Renal cortex interstitium (tissue), 11 donors: ENCODE data around the gene NAA15. TPM values are rescaled to one million over a fixed set of nuclear protein-coding genes. Genes with fewer than 3 reads are reported as not detected.
"Not testable (repeated sequence)": the region's sequence is repeated elsewhere in the genome, so short reads cannot be mapped to it uniquely, and the experiment has no call there.

ENCODE experiments used
- DNase-seq, 11 donors: peaks; one replicate each; pipeline ENCODE4 v3.0.0-alpha.2; 2013; ENCODE audit warnings: low read depth in 9 of 11, low spot score in 4 of 11; ENCODE audit errors: extremely low read depth in 1 of 11
- polyA plus RNA-seq, 3 donors: library from polyadenylated mRNA; unstranded; fragments of 120-200 nt; gene quantifications; one replicate each; pipeline ENCODE4 v1.2.1, GENCODE V29; 2013; ENCODE audit not compliant: insufficient read length in 3 of 3

NAA15 gene
- polyA plus RNA-seq, 3 donors: 32.9 to 37.9 (median 34.5) TPM

- peak in 9 of 11 donors; percentile 5 to 38 (median 12) for DNase-seq
Observed at GRCh38 chr4:139416073-139416673, 114.9 kb downstream of the NAA15 start.

GRCh38 chr4:139419388-139419914 is 118.1 kb downstream of the NAA15 start:
- DNase-seq: peak in 9 of 11 donors; percentile 3 to 40 (median 23)

- DNase-seq: no peak
Observed at GRCh38 chr4:139420652-139421051, 119.3 kb downstream of the NAA15 start.

GRCh38 chr4:139436122-139436521 is 134.8 kb downstream of the NAA15 start:
- no peak for DNase-seq

GRCh38 chr4:139438141-139438540 is 136.8 kb downstream of the NAA15 start:
- no peak for DNase-seq

- no peak for DNase-seq
Observed at GRCh38 chr4:139441029-139441428, 139.7 kb downstream of the NAA15 start.

- DNase-seq: no peak
Observed at GRCh38 chr4:139443661-139444060, 142.4 kb downstream of the NAA15 start.

- not testable (repeated sequence) for DNase-seq
Observed at GRCh38 chr4:139444881-139445280, 143.6 kb downstream of the NAA15 start.

GRCh38 chr4:139447078-139447477 is 145.8 kb downstream of the NAA15 start:
- not testable (repeated sequence) for DNase-seq

GRCh38 chr4:139450586-139450985 is 149.3 kb downstream of the NAA15 start:
- no peak for DNase-seq

GRCh38 chr4:139451997-139452396 is 150.7 kb downstream of the NAA15 start:
- DNase-seq: no peak

- peak in 9 of 11 donors; percentile 48 to 72 (median 60) for DNase-seq
Observed at GRCh38 chr4:139453041-139453370, 151.7 kb downstream of the NAA15 start.

GRCh38 chr4:139453371-139454110 is 152.2 kb downstream of the NAA15 start:
- DNase-seq: peak; percentile 91 to 97 (median 94)

GRCh38 chr4:139454111-139455045 is 153.1 kb downstream of the NAA15 start, which contains the start of gene RAB33B:
Gene RAB33B, plus strand, starts transcription at chr4:139454121. Its CDS starts 75 bp downstream, at chr4:139454196.
- DNase-seq: peak in 6 of 11 donors; percentile 9 to 87 (median 36)

GRCh38 chr4:139455126-139455538 is 153.8 kb downstream of the NAA15 start:
- no peak for DNase-seq

- DNase-seq: no peak
Observed at GRCh38 chr4:139457318-139457717, 156.0 kb downstream of the NAA15 start.

GRCh38 chr4:139458543-139458942 is 157.2 kb downstream of the NAA15 start:
- no peak for DNase-seq

GRCh38 chr4:139458999-139459398 is 157.7 kb downstream of the NAA15 start:
- no peak for DNase-seq

- DNase-seq: no peak
Observed at GRCh38 chr4:139460565-139460964, 159.3 kb downstream of the NAA15 start.
